Pancreas (tissue), 10 donors: ENCODE results near the gene S100A11. TPM values are rescaled to one million over a fixed set of nuclear protein-coding genes. Genes with fewer than 3 reads are reported as not detected.
A peak's percentile ranks its signal among the peaks of the same experiment; 100 is the strongest.

Experiments used
- ATAC-seq, 4 donors: fragments of 200-7000 bp; cut with Tn5 transposase; one replicate each; pipeline versions ENCODE4 v1.8.0 to v1.9.1; 2020; ENCODE audit warnings: mild to moderate bottlenecking in 4 of 4, moderate library complexity in 4 of 4
- DNase-seq, 6 donors: peaks; one replicate each; pipeline ENCODE4 v3.0.0-alpha.2; 2020
- FAIRE-seq: peaks from 2 replicates; lab custom pipeline; 2012; peaks lifted over from hg19 to GRCh38; lab: Jason Lieb, UNC
- H3K27ac ChIP-seq, 4 donors: fragments of 200-600 bp; sonication (generic); 1 replicate in 3 of 4; 2 replicates in 1 of 4; pipeline versions ENCODE4 v1.5.0 to v1.8.0; 2020
- H3K27me3 ChIP-seq, 4 donors: fragments of 200-600 bp; one replicate each; pipeline ENCODE4 v1.8.0; 2021
- H3K36me3 ChIP-seq, 3 donors: fragments of 200-600 bp; sonication (generic) in 1 of 3; one replicate each; pipeline versions ENCODE4 v1.5.0 to v1.8.0; 2020 to 2021
- H3K4me1 ChIP-seq, 3 donors: fragments of 200-600 bp; one replicate each; pipeline ENCODE4 v1.8.0; 2021
- H3K4me3 ChIP-seq, 4 donors: fragments of 200-600 bp; sonication (generic) in 2 of 4; one replicate each; pipeline versions ENCODE4 v1.5.0 to v1.8.0; 2020 to 2021
- H3K9me3 ChIP-seq, 4 donors: fragments of 200-600 bp; one replicate each; pipeline ENCODE4 v1.8.0; 2021
- WGBS, 2 donors: extraction: QIAGEN DNeasy Blood & Tissue Kit; methylation state at CpG; one replicate each; pipeline ENCODE4 v1.1.7; 2013; 5-methylcytosine and 5-hydroxymethylcytosine counted together
- intact Hi-C, 3 donors: fragments of 100-400 bp; cut with DNase I; formaldehyde crosslinking; loops; one replicate each; pipeline versions ENCODE4 v1.11.1 to v1.14.2; 2022
- polyA plus RNA-seq, 2 donors: library from polyadenylated mRNA; stranded (reverse); fragments of 200-250 nt; gene quantifications; one replicate each; pipeline ENCODE4 v1.2.3, GENCODE V29; 2013
- total RNA-seq, 6 donors: library from RNA; stranded (reverse); fragmentation: NEBNext Ultra II Directional in 4 of 6; extraction: Animal tissue kit (Norgen Biotek cat#: 25700) in 4 of 6; gene quantifications; one replicate each; pipeline versions ENCODE4 v1.2.1 to v1.2.4, GENCODE V29; 2021 to 2023
- TF ChIP-seq, protein P1 (sequence below), 4 donors: fragments of 200-600 bp; sonication (generic) in 3 of 4; IDR thresholded peaks; one replicate each; pipeline versions ENCODE4 v1.5.0 to v1.8.0; 2021; ENCODE audit warnings: antibody characterized with exemption in 4 of 4
- donor health status: healthy with polysubstance abuse.
- donor health status: DM: no; HTN: no; CAD: no; lungs with moderate emphysema.
- donor health status: DM: no; HTN: no; CAD: no.
- donor health status: control.
- donor health status: control.
- donor health status: Bipolar disorder and iron deficiency.
- donor health status: DM: yes; HTN: yes; CAD: no.
- donor health status: DM: no; HTN: no; CAD: no.
- donor health status: DM: no; HTN: no; CAD: no.
- donor health status: DM: yes; HTN: yes; CAD: no.

S100A11 gene
- total and polyA plus RNA-seq, 8 donors = 23.6 to 433 (median 132) TPM

DNA sequence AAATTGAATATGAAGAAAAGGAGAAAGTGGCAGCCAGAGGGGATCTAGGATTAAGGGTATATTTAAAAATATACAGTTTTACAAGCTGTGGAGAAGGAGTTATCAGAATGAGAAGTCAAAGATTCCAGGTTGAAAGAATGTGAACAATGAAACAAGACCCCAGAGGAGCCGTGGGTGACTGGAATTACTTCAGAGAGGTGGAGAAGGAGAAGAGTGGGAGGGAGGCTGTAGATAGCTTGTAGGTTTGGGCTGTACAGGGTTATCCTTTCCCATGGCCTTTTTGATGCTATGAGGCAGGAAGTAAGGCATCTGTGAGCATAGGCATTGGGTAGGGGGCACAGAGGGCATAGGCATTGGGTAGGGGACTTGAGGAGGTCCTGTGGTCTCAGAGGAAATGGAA lies 5.2 kb upstream of the S100A11 start:
- Histone ChIP-seq H3K9me3 (no peaks in the 10 kb centered on the region), H3K27ac (no peak overlapping the region), H3K27me3 (no peaks in the 10 kb centered on the region), H3K4me3 (no peak overlapping the region), H3K4me1 (peaks cover under 1 to 7% (median 2%) of the 10 kb centered on the region in 3 donors), H3K36me3 (no peaks in the 10 kb centered on the region)
- no peak for DNase-seq
- 40 to 85% methylated on average over 1 of the region's 1 CpG for WGBS, 2 donors
- TF ChIP-seq, protein P1, sequence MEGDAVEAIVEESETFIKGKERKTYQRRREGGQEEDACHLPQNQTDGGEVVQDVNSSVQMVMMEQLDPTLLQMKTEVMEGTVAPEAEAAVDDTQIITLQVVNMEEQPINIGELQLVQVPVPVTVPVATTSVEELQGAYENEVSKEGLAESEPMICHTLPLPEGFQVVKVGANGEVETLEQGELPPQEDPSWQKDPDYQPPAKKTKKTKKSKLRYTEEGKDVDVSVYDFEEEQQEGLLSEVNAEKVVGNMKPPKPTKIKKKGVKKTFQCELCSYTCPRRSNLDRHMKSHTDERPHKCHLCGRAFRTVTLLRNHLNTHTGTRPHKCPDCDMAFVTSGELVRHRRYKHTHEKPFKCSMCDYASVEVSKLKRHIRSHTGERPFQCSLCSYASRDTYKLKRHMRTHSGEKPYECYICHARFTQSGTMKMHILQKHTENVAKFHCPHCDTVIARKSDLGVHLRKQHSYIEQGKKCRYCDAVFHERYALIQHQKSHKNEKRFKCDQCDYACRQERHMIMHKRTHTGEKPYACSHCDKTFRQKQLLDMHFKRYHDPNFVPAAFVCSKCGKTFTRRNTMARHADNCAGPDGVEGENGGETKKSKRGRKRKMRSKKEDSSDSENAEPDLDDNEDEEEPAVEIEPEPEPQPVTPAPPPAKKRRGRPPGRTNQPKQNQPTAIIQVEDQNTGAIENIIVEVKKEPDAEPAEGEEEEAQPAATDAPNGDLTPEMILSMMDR (IDR thresholded peaks at IDR 0.05) = no peak
- no peak for ATAC-seq
- no peak for FAIRE-seq
- intact Hi-C loops = no loop called here

DNA sequence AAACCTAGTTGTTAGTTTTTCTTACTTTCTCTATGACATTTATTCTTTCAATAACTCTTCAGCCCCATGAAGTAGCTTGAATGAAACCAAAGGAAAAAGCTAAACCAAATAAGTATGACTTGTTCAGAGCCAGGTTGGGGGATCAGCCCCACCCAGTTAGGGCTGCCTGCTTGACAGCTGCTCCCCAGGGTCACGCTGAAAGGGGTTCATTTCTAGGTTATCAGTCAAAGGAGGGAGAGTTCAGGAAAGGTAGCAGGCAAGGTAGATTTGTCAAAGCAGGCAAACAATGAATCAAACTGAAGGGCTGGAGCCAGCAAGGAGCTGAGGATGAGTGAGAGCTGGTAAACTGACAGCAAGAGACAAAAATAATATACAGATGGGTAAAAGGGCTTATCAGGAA lies 3.1 kb upstream of the S100A11 start:
- Histone ChIP-seq H3K27ac (no peak overlapping the region), H3K4me3 (no peak overlapping the region), H3K36me3 (no peaks in the 10 kb centered on the region), H3K4me1 (peaks cover 6 to 13% (median 8%) of the 10 kb centered on the region in 3 donors), H3K27me3 (no peaks in the 10 kb centered on the region), H3K9me3 (no peaks in the 10 kb centered on the region)
- intact Hi-C loops = no loop called here
- FAIRE-seq = no peak
- no peak for ATAC-seq
- 51 to 62% methylated on average over 1 of the region's 1 CpG for WGBS, 2 donors
- no peak for DNase-seq
- TF ChIP-seq, protein P1 (IDR thresholded peaks at IDR 0.05) = no peak

DNA sequence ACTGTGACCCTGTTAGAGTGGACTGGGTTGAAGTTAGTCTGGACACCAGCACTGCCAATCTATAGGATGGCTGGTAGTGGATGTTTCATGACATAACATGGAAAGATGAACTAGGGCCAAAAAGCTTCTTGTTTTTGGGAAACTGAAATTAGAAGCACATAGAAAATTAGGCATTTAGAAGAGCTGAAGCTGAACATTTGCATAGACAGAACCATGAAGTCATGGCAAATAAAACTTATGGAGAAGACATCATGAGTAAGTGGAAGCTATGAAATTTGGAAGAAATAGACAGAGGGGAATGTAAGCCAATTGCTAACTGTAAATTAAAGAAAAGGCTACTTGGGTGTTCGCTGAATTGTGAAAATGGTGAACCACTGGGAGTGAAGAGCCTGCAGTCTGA lies 2.7 kb upstream of the S100A11 start:
- DNase-seq = no peak
- no peak for ATAC-seq
- Histone ChIP-seq H3K4me3 (no peak overlapping the region), H3K27me3 (no peaks in the 10 kb centered on the region), H3K4me1 (peaks cover 10 to 17% (median 10%) of the 10 kb centered on the region in 3 donors), H3K27ac (no peak overlapping the region), H3K36me3 (no peaks in the 10 kb centered on the region), H3K9me3 (no peaks in the 10 kb centered on the region)
- TF ChIP-seq, protein P1 (IDR thresholded peaks at IDR 0.05) = no peak
- intact Hi-C loops = no loop called here
- no peak for FAIRE-seq
- WGBS, 2 donors = 82 to 92% methylated on average over 1 of the region's 1 CpG

DNA sequence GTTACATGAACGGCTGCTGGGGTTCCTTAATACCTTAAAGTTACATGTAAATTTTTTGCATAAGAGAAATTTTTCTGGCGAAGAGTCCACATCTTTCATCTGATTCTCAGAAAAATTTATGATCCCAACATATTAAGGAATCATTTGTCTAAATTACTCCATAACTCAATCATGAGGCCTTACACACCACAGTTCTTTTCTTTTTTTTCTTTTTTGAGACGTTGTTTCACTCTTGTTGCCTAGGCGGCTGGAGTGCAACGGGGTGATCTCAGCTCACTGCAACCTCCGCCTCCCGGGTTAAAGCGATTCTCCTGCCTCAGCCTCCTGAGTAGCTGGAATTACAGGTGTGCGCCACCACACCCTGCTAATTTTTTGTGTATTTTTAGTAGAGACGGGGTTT lies 2.1 kb upstream of the S100A11 start:
- H3K36me3 ChIP-seq = no peaks in the 10 kb centered on the region
- no peak for DNase-seq
- no peak for FAIRE-seq
- TF ChIP-seq, protein P1 (IDR thresholded peaks at IDR 0.05) = no peak
- peak overlapping the region in 1 of 4 donors; percentile 97 for H3K27ac ChIP-seq
- H3K4me3 ChIP-seq = no peak overlapping the region
- no peak for ATAC-seq
- 91 to 94% methylated on average over 10 of the region's 10 CpGs for WGBS, 2 donors
- peaks cover 11 to 23% (median 14%) of the 10 kb centered on the region in 3 donors for H3K4me1 ChIP-seq
- intact Hi-C loops = no loop called here
- H3K27me3 ChIP-seq = no peaks in the 10 kb centered on the region
- H3K9me3 ChIP-seq = no peaks in the 10 kb centered on the region

DNA sequence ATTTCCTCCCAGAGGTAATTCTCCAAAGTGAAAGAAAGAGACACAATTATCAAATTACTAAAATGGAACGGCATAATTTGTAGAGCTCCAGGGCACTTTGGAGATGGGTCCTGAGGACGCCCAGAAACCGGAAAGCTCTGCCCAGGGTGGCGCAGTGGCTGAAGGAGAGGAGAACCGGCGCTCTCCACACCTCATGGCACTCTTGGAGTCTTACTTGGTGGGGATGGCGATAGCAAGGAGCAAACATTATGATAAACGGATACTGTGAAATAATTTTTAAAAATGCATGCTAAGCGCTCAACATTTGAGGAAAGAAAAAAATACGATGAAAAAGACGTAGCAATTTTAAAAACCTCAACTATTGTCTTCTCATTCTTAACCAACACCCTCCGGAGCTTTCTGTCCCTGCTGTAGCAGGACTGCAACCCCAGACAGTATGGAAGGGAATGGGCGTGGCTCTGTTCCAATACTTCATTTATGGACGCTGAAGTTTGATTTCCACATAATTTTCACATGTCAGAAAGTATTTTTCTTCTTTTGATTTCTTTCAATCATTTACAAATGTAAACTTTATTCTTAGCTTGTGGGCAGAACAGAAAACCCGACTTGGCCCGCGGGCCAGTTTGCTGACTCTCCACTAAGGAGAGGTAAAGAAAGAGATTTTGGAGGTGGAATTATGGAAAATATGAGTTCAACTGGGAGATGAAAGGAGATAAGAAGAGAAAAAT lies 1.1 kb downstream of the S100A11 start:
- ATAC-seq = peak; percentile 21 to 50 (median 25)
- Histone ChIP-seq H3K36me3 (peaks cover 7 to 23% (median 11%) of the 10 kb centered on the region in 3 donors), H3K9me3 (no peaks in the 10 kb centered on the region), H3K27me3 (no peaks in the 10 kb centered on the region), H3K4me3 (peak overlapping the region; percentile 41 to 59 (median 54)), H3K27ac (peak overlapping the region; percentile 72 to 97 (median 86)), H3K4me1 (peaks cover 11 to 33% (median 14%) of the 10 kb centered on the region in 3 donors)
- DNase-seq = no peak
- intact Hi-C loops = no loop called here
- TF ChIP-seq, protein P1 (IDR thresholded peaks at IDR 0.05) = no peak
- no peak for FAIRE-seq
- 45 to 47% methylated on average over 17 of the region's 17 CpGs for WGBS, 2 donors
